H9 (cell line): ENCODE results near the gene NUP62CL. TPM values are rescaled to one million over a fixed set of nuclear protein-coding genes. Genes with fewer than 3 reads are reported as not detected.

Source experiments
- DNase-seq: peaks from one replicate; pipeline ENCODE4 v3.0.0-alpha.2; 2017
- H2AFZ ChIP-seq: one replicate; pipeline ENCODE4 v1.6.1; 2013; ENCODE audit warnings: mild to moderate bottlenecking, low read length, control low read depth, moderate library complexity
- H2AK5ac ChIP-seq: 2 replicates; pipeline ENCODE4 v1.6.1; 2013; ENCODE audit warnings: low read length, control low read depth, mixed read lengths; ENCODE audit not compliant: insufficient read length
- H2BK120ac ChIP-seq: one replicate; pipeline ENCODE4 v1.6.1; 2013; ENCODE audit warnings: low read depth, mild to moderate bottlenecking, low read length, control low read depth, inconsistent platforms; ENCODE audit not compliant: poor library complexity, severe bottlenecking
- H2BK12ac ChIP-seq: 2 replicates; pipeline ENCODE4 v1.6.1; 2013; ENCODE audit warnings: low read length, control low read depth, mixed read lengths, low read depth; ENCODE audit not compliant: insufficient read length
- H2BK15ac ChIP-seq: 2 replicates; pipeline ENCODE4 v1.6.1; 2013; ENCODE audit warnings: low read depth, low read length, control low read depth
- H2BK20ac ChIP-seq: one replicate; pipeline ENCODE4 v1.6.1; 2013; ENCODE audit warnings: low read depth, mild to moderate bottlenecking, low read length, control low read depth, inconsistent platforms; ENCODE audit not compliant: poor library complexity, severe bottlenecking
- H2BK5ac ChIP-seq: 2 replicates; pipeline ENCODE4 v1.6.1; 2013; ENCODE audit warnings: low read length, control low read depth, mixed read lengths; ENCODE audit not compliant: insufficient read length
- H3K14ac ChIP-seq: 2 replicates; pipeline ENCODE4 v1.6.1; 2013; ENCODE audit warnings: low read length, control low read depth; ENCODE audit not compliant: insufficient read depth
- H3K18ac ChIP-seq: 2 replicates; pipeline ENCODE4 v1.6.1; 2013; ENCODE audit warnings: low read depth, mild to moderate bottlenecking, mixed read lengths, low read length, control low read depth; ENCODE audit not compliant: insufficient read length
- H3K23ac ChIP-seq: 2 replicates; pipeline ENCODE4 v1.6.1; 2013; ENCODE audit warnings: low read length, control low read depth, mixed read lengths, low read depth; ENCODE audit not compliant: insufficient read length
- H3K23me2 ChIP-seq: 2 replicates; pipeline ENCODE4 v1.6.1; 2013; ENCODE audit warnings: low read depth, mild to moderate bottlenecking, mixed read lengths, low read length, control low read depth; ENCODE audit not compliant: insufficient read length, poor library complexity, severe bottlenecking
- H3K27ac ChIP-seq: 2 replicates; pipeline ENCODE4 v1.5.1; 2013; ENCODE audit warnings: low read length, control low read depth, mixed read lengths, low read depth; ENCODE audit not compliant: insufficient read length
- H3K27me3 ChIP-seq: 2 replicates; pipeline ENCODE4 v1.6.1; 2013; ENCODE audit warnings: low read length, control low read depth, inconsistent platforms; ENCODE audit not compliant: insufficient read depth
- H3K4ac ChIP-seq: 2 replicates; pipeline ENCODE4 v1.6.1; 2013; ENCODE audit warnings: low read depth, mild to moderate bottlenecking, control low read depth, inconsistent platforms, low read length, moderate library complexity
- H3K4me1 ChIP-seq: 2 replicates; pipeline ENCODE4 v1.6.1; 2013; ENCODE audit warnings: low read length, control low read depth, inconsistent platforms; ENCODE audit not compliant: insufficient read depth
- H3K4me2 ChIP-seq: 2 replicates; pipeline ENCODE4 v1.6.1; 2013; ENCODE audit warnings: low read length, control low read depth, mixed read lengths; ENCODE audit not compliant: insufficient read length, insufficient read depth
- H3K56ac ChIP-seq: 2 replicates; pipeline ENCODE4 v1.6.1; 2013; ENCODE audit warnings: low read depth, mild to moderate bottlenecking, mixed read lengths, low read length, control low read depth; ENCODE audit not compliant: insufficient read length
- H3K79me1 ChIP-seq: 2 replicates; pipeline ENCODE4 v1.6.1; 2013; ENCODE audit warnings: low read depth, mild to moderate bottlenecking, moderate library complexity, low read length, control low read depth, inconsistent platforms; ENCODE audit not compliant: insufficient read depth, poor library complexity, severe bottlenecking
- H3K79me2 ChIP-seq: 2 replicates; pipeline ENCODE4 v1.6.1; 2013; ENCODE audit warnings: low read length, control low read depth, inconsistent platforms; ENCODE audit not compliant: insufficient read depth
- H3K9ac ChIP-seq: 2 replicates; pipeline ENCODE4 v1.6.1; 2013; ENCODE audit warnings: low read length, control low read depth, mixed read lengths; ENCODE audit not compliant: insufficient read length; ENCODE audit errors: extremely low read depth
- H3K9me3 ChIP-seq: one replicate; pipeline ENCODE4 v1.6.1; 2013; ENCODE audit warnings: low read depth, low read length, inconsistent platforms; ENCODE audit not compliant: control insufficient read depth
- H3T11ph ChIP-seq: one replicate; pipeline ENCODE4 v1.6.1; 2013; ENCODE audit warnings: mild to moderate bottlenecking, low read length, control low read depth, inconsistent platforms
- H4K20me1 ChIP-seq: one replicate; pipeline ENCODE4 v1.6.1; 2013; ENCODE audit not compliant: control insufficient read depth, insufficient read length, insufficient read depth
- H4K5ac ChIP-seq: 2 replicates; pipeline ENCODE4 v1.6.1; 2013; ENCODE audit warnings: low read depth, mild to moderate bottlenecking, mixed read lengths, low read length, control low read depth; ENCODE audit not compliant: insufficient read length
- H4K8ac ChIP-seq: replicated peaks from 2 replicates; pipeline ENCODE4 v1.6.1; 2013; ENCODE audit warnings: low read length, control low read depth, mixed read lengths, low read depth; ENCODE audit not compliant: insufficient read length
- H4K91ac ChIP-seq: 2 replicates; pipeline ENCODE4 v1.6.1; 2013; ENCODE audit warnings: low read depth, mild to moderate bottlenecking, moderate library complexity, mixed read lengths, low read length, control low read depth; ENCODE audit not compliant: insufficient read length
- H3K27ac Mint-ChIP-seq, 3 experiments: 2 replicates in 2 of 3; 3 replicates in 1 of 3; pipeline ENCODE4 v1.8.0; 2020 to 2021; ENCODE audit warnings: mixed read lengths in 3 of 3, mild to moderate bottlenecking in 1 of 3, moderate library complexity in 1 of 3
- H3K27me3 Mint-ChIP-seq: 2 replicates; pipeline ENCODE4 v1.8.0; 2021; ENCODE audit warnings: low read depth, mild to moderate bottlenecking, moderate library complexity, mixed read lengths
- H3K36me3 Mint-ChIP-seq, 3 experiments: 2 replicates in 2 of 3; 3 replicates in 1 of 3; pipeline ENCODE4 v1.8.0; 2020 to 2021; ENCODE audit warnings: low read depth in 3 of 3, mixed read lengths in 3 of 3; ENCODE audit not compliant: insufficient read depth in 1 of 3
- H3K4me1 Mint-ChIP-seq, 2 experiments: 2 replicates each; pipeline ENCODE4 v1.8.0; 2020; ENCODE audit warnings: mixed read lengths in 2 of 2
- H3K4me3 Mint-ChIP-seq, 2 experiments: 2 replicates in 1 of 2; 3 replicates in 1 of 2; pipeline ENCODE4 v1.8.0; 2020 to 2021; ENCODE audit warnings: mild to moderate bottlenecking in 2 of 2, mixed read lengths in 2 of 2, moderate library complexity in 1 of 2
- H3K9me3 Mint-ChIP-seq, 2 experiments: 2 replicates in 1 of 2; 3 replicates in 1 of 2; pipeline ENCODE4 v1.8.0; 2020; ENCODE audit warnings: mild to moderate bottlenecking in 2 of 2, mixed read lengths in 2 of 2, moderate library complexity in 1 of 2
- CTCF ChIP-seq: fragments of 200-600 bp; sonication (generic); conservative IDR thresholded peaks from 3 replicates; pipeline ENCODE4 v1.8.0; 2021; ENCODE audit warnings: antibody characterized with exemption, mild to moderate bottlenecking
- WGBS: extraction: QIAGEN DNeasy Blood & Tissue Kit; methylation state at CpG from one replicate; pipeline ENCODE4 v1.1.7; 2013; ENCODE audit warnings: missing lambda C conversion rate, low lambda C conversion rate, mixed read lengths; ENCODE audit not compliant: insufficient read length; ENCODE audit errors: extremely low coverage; 5-methylcytosine and 5-hydroxymethylcytosine counted together
- total RNA-seq: library from RNA; stranded (reverse); gene quantifications from 2 replicates; pipeline ENCODE4 v1.2.1, GENCODE V29; 2021

The NUP62CL gene
- total RNA-seq, 1 experiment from 2014 or later = 3.9 TPM

- no peaks in the 10 kb centered on the region; a peak in 1 of 7 replicates for H3K36me3 Mint-ChIP-seq
- Histone ChIP-seq H4K20me1 (no peaks in the 10 kb centered on the region), H4K5ac (no peak overlapping the region), H3K18ac (no peak overlapping the region), H2BK20ac (no peak overlapping the region), H4K91ac (no peak overlapping the region), H2AK5ac (no peak overlapping the region), H3K9ac (no peak overlapping the region), H3K79me2 (no peaks in the 10 kb centered on the region), H2BK15ac (no peak overlapping the region), H3K56ac (no peak overlapping the region), H3K27me3 (no peaks in the 10 kb centered on the region; the same call in 1 of the 2 replicates), H4K8ac (no peak overlapping the region), H2BK5ac (no peak overlapping the region), H3K4me1 (peaks cover 2% of the 10 kb centered on the region; the same call in 1 of the 2 replicates), H3K9me3 (no peaks in the 10 kb centered on the region), H3K23ac (no peak overlapping the region), H2BK120ac (peak overlapping the region; percentile 57), H3K14ac (no peak overlapping the region), H3K4ac (no peak overlapping the region), H3K23me2 (no peaks in the 10 kb centered on the region), H3T11ph (no peak overlapping the region), H3K79me1 (no peaks in the 10 kb centered on the region), H3K4me2 (peak overlapping the region; percentile 68), H3K27ac (no peak overlapping the region), H2BK12ac (no peak overlapping the region), H2AFZ (no peak overlapping the region)
- H3K4me3 Mint-ChIP-seq = peak overlapping the region; percentile 82 to 88; a peak in 2 of 5 replicates
- WGBS = no CpG with 5 or more reads among the region's 9 CpGs
- H3K27ac Mint-ChIP-seq = no peak overlapping the region; a peak in 1 of 7 replicates
- peaks cover 6 to 16% of the 10 kb centered on the region in 2 experiments for H3K4me1 Mint-ChIP-seq
- DNase-seq = no peak
- peaks cover 0 to 15% of the 10 kb centered on the region in 2 experiments; a peak in 3 of 5 replicates for H3K9me3 Mint-ChIP-seq
- no peaks in the 10 kb centered on the region for H3K27me3 Mint-ChIP-seq
- TF ChIP-seq CTCF = no peak
Observed at GRCh38 chrX:107206697-107207065, 448 bp upstream of the NUP62CL start.
